Neural cell (in vitro differentiated cells): ENCODE measurements around the gene SLC4A3. TPM values are rescaled to one million over a fixed set of nuclear protein-coding genes. Genes with fewer than 3 reads are reported as not detected.

Experiments used
- polyA plus RNA-seq: library from polyadenylated mRNA; depleted of rRNA; stranded (reverse); fragments of >200 nt; gene quantifications from 2 replicates; pipeline ENCODE4 v1.2.3, GENCODE V29; 2014
- small RNA-seq, 3 experiments: library from RNA; depleted of rRNA; stranded (forward); fragments of <200 nt; gene quantifications; one replicate each; pipeline ENCODE3, GENCODE V24; 2012

Gene SLC4A3
- polyA plus RNA-seq, 1 donor from 2014 or later: 18.7 TPM

Small RNA genes lying within 50 kb of the gene (small RNA-seq; reads per million reads assigned to genes)
- gene RN7SKP213: 0 to 0.08 (median 0) reads per million in 3 experiments

Other genes with a start within 250 kb of the SLC4A3 start
- gene DNPEP, start 239.7 kb upstream of the SLC4A3 start, polyA plus RNA-seq: 11.9 and 16.7 TPM in 2 replicates
- not detected in 2 replicates for gene DES, start 209.3 kb upstream of the SLC4A3 start, polyA plus RNA-seq
- gene SPEG, start 192.8 kb upstream of the SLC4A3 start, polyA plus RNA-seq: 58.3 and 87.6 TPM in 2 replicates
- 16.9 and 20.4 TPM in 2 replicates for gene GMPPA, start 128.7 kb upstream of the SLC4A3 start, polyA plus RNA-seq
- 2.7 and 8.9 TPM in 2 replicates for gene ASIC4, start 113.1 kb upstream of the SLC4A3 start, polyA plus RNA-seq
- gene CHPF, start 83.8 kb upstream of the SLC4A3 start, polyA plus RNA-seq: 24.3 and 28.6 TPM in 2 replicates
- 39.3 and 44.0 TPM in 2 replicates for gene TMEM198, start 83.6 kb upstream of the SLC4A3 start, polyA plus RNA-seq
- 59.7 and 75.2 TPM in 2 replicates for gene OBSL1, start 56.1 kb upstream of the SLC4A3 start, polyA plus RNA-seq
- gene INHA, start 55.3 kb upstream of the SLC4A3 start, polyA plus RNA-seq: 2.7 and 5.6 TPM in 2 replicates
- gene STK11IP, start 29.8 kb upstream of the SLC4A3 start, polyA plus RNA-seq: 54.9 and 55.0 TPM in 2 replicates